ENCODE data around the gene CDPF1. TPM values are rescaled to one million over a fixed set of nuclear protein-coding genes. Genes with fewer than 3 reads are reported as not detected.
A peak's percentile ranks its signal among the peaks of the same experiment; 100 is the strongest.
"Not testable (repeated sequence)": the region's sequence is repeated elsewhere in the genome, so short reads cannot be mapped to it uniquely, and the experiment has no call there.

Gene CDPF1
- total RNA-seq, 1 donor from 2014 or later: 20.9 TPM

- DNase-seq: no peak
Measured at GRCh38 chr22:46224898-46225290, 25.2 kb downstream of the CDPF1 start.

GRCh38 chr22:46224044-46224897 lies 25.8 kb downstream of the CDPF1 start:
- no peak for DNase-seq

GRCh38 chr22:46220921-46221320 lies 29.2 kb downstream of the CDPF1 start:
- no peak for DNase-seq

- no peak for DNase-seq
Measured at GRCh38 chr22:46219636-46220035, 30.5 kb downstream of the CDPF1 start.

GRCh38 chr22:46214616-46215015 lies 35.5 kb downstream of the CDPF1 start:
- no peak for DNase-seq

GRCh38 chr22:46214149-46214548 lies 35.9 kb downstream of the CDPF1 start:
- DNase-seq: no peak

GRCh38 chr22:46213052-46213451 lies 37.0 kb downstream of the CDPF1 start:
- DNase-seq: no peak

- no peak for DNase-seq
Measured at GRCh38 chr22:46212195-46212594, 37.9 kb downstream of the CDPF1 start.

- DNase-seq: no peak
Measured at GRCh38 chr22:46209262-46209661, 40.8 kb downstream of the CDPF1 start.

- no peak for DNase-seq
Measured at GRCh38 chr22:46203601-46203980, 46.5 kb downstream of the CDPF1 start.

- DNase-seq: no peak
Measured at GRCh38 chr22:46202897-46203600, 47.0 kb downstream of the CDPF1 start.

- DNase-seq: no peak
Measured at GRCh38 chr22:46201059-46201757, 48.9 kb downstream of the CDPF1 start.

GRCh38 chr22:46198806-46199205 lies 51.3 kb downstream of the CDPF1 start:
- DNase-seq: not testable (repeated sequence)

GRCh38 chr22:46198274-46198673 lies 51.8 kb downstream of the CDPF1 start:
- DNase-seq: no peak

GRCh38 chr22:46196278-46196677 lies 53.8 kb downstream of the CDPF1 start:
- peak; percentile 37 for DNase-seq

- no peak for DNase-seq
Measured at GRCh38 chr22:46195487-46196165, 54.5 kb downstream of the CDPF1 start.

Other genes starting within 250 kb of the CDPF1 start
- 43.2 TPM for gene PPARA, start 99.8 kb downstream of the CDPF1 start, total RNA-seq
- 0.10 TPM for gene PKDREJ, start 13.1 kb upstream of the CDPF1 start, total RNA-seq
- 32.2 TPM for gene TTC38, start 17.7 kb upstream of the CDPF1 start, total RNA-seq
- gene GTSE1, start 46.6 kb upstream of the CDPF1 start, total RNA-seq: 5.5 TPM
- gene TRMU, start 85.4 kb upstream of the CDPF1 start, total RNA-seq: 28.6 TPM